ENCODE results near the gene ITPRID2.

The ITPRID2 gene

DNA sequence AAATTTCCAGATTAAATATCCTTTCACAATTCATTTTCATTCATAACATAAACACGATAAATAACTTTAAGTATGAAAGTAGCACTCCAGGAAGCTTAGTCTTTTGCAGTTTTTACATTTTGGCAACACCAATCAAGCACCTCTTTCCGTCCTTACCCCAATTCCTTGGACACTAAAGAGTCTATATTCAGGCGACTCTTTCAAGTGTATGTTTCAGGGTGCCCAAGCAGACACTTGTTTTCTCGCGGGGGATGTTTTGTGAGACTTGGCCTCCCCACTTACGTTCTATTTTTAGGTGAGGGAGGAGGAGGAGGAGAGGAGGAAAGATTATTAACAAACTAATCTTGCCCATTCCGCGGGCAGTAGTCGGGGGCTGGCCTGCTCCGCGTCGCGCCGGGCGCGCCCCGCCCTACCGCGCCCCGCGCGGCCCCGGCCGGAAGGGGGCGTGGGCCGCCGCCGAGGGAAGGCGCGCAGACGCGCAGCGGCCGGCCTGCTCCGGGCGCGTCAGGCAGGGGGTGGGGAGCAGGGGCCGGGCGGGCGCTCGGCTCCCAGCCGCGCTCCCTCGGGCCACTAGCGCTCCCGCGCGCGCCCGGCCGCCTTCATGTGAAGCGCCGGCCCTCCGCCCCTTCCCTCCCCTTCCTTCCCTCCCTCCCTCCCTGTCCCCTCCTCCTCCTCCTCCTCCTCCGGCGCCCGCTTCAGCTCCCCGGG is at the start of gene ITPRID2:
TSS of gene ITPRID2 (plus strand) at position 473 of the 708 bp plus-strand sequence. CDS start 337 bp downstream, outside the sequence.
- peak; percentile 93 for ATAC-seq

DNA sequence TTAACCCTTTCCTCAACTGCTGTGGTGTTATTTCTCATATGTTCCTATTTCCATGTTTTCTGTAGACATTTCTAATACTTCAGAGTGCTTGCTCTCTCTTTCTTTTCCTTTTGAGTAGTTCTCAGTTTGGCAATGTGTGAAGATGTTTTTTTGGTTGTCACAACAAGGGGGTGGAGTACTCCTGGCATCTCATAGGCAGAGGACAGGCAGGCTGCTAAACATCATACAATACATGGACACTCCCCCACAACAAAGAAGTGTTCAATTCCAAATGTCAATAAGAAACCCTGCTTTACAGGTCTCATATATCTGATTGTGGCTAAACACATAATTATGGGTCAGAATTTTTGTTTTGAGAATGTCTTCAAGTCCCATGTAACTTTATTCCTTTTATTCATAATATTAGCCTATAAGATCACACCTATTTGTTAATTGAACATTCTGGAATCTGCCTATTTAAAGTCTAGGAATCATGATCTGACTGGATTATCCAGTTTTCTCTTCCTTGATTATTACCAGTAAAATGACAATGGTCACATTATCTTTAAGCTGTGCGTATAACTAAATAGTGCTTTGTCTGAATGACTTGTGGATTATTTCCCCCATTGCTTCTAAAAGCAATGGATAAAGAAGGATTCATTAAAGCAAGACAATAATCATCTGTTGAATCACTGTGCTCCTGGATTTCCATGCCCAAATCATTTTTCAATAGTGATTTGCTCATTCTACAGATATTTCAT is 46.8 kb upstream of the ITPRID2 start:
- ATAC-seq = no peak

DNA sequence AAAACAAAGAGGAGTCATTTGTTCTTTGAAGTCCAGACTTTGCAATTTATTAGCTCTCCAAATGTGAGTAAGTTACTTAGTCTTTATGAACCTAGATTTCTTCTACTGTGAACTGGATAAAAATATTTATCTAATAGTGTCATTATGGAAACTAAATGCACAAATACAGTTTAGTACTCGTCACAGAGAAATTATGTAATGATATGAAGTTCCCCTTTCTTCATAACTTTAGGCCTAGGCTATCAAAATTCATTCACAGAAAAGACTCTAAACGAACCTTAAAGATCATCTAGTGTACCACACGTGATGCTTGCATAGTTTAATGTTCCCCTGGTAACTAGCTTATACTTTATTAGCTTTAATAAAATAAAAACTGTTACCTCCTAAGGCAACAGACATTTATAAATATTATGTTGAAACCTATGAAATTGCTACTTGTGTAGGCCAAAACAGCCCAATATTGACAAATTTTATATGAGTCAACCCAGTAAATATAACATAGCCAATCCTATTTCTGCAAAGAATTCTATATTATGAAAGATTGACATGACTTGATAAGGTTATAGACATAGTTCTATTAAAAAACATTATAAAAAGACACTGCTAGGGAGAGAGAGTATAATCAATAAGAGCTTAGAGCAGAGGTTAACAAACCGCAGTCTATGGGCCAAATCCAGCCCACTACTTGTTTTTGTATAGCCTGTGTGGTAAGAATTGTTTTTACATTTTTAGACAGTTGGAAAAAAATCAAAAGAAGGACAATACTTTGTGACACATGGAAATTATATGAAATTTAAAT is 44.9 kb upstream of the ITPRID2 start:
- ATAC-seq = no peak

DNA sequence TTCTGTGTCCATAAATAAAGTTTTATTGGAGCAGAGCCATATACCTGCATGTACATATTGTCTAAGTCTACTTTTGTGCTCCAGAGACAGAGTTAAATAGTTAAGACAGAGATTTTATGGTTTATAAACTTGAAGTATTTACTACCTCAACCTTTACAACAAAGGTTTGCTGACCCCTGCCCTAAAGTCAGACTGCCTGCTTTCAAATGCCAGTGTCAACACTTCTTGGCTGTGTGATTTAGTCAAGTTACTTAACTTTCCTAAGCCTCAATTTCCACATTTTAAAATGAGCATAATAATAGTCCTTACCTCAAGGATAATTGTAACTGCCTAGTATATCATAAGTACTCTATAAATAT is 44.4 kb upstream of the ITPRID2 start:
- ATAC-seq = no peak

DNA sequence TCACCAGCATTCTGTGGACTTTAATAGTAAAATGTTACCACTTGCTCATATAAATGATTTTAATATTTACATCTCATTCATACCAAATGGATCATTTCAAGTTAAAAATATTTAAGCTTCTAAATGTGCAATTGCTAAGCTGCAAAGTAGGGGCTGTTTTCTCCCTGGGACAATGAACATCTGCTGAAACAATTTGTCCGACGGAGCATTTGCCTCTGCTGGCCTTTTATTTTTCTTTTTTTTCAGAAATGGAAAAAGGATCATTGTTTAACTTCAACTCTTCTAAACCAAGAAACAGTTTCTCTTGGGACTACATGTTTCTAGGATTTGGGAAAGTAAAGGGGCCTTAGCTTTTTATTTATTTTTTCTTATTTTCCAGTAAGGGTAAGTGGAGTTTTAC is 43.8 kb upstream of the ITPRID2 start:
- ATAC-seq = no peak

DNA sequence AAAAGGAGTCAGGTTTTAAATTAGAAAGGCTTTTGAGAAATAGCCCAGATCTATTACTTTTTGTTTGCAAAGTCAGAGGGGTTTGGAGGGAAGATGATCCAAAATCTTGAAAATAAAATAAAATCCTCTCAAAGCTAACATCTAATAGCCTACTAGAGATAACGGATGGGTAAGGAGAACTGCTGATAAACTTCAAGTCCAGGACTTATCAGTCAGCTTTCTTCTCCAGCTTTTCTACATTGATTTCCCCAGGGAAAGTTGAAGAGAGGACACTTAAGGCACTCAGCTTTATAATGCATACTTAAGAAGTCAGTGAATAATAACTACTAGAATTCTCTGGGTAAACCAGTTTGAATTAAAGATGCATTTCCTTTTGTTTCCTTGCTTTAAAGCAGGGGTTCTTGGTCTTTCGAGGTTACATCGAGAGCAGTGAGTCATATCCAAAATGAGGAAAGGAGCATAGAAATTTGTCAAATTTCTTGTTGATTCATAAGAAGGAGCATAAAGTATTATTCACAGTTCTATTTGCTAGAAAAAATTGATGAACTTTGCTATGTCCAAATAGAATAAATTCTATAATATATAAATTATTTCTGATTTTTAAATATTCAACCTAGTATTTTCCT is 43.2 kb upstream of the ITPRID2 start:
- no peak for ATAC-seq

DNA sequence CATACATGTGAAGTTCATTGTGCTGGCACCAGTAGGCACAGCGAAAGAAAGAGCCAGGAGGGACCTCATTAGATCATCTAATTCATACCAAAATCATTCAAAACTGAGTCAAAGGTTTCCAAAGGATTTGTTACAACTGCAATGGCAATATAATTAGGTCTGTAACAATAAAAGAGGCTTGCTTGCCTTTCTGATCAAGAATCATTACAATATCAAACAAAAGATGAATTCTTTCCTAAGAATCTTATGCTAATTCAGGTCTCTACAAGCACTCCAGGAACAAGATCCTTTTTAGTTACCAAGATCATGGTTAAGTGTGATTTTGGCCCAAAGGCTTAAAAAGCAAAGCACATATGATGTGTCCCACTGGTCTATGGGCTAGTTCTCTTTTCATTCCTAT is 41.9 kb upstream of the ITPRID2 start:
- ATAC-seq = no peak

DNA sequence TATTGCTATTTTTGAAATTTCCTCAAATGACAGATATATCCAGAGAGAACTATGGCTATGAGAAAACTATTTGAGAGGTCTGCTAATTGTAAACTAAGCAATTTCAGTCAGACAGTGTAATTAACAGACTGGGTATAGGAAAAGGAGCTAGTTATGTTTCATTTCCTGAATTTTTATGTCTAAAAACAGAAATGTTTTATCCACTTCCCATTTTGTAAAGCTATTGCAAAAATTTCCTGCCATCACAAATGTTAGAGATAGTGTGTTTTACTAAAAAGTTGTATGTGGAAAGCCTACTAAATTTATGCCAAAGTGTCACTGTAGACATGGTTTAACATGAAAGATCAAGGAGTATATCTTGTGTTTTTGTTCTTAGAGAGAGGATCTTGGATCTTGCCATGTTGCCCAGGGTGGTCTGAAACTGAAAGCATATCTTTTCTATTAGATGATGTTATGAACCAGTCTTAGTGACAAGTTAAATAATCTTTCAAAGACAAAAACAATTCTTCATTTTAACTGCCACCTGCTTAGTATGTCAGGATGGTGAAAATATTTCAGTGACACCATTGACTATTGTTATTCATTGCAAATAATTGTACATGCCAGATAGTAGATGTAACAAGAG is 40.5 kb upstream of the ITPRID2 start:
- no peak for ATAC-seq

DNA sequence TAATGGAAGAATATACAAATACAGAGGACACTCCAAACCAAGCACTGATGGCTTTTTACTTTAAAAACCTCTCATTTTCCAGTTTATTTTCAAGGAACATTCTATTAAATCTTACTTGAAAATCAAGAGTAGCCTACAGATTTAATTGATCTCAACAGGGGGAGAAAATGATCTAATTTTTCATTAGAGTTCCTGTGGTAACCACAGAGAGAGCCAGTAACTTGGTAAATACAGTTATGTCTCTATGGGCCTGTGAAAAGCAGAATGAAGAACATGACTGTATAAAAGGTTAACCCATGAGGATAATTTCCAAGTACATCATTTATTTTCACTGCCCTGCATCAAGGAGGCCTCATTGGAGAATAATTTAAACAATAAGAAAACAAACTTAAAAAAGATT is 39.8 kb upstream of the ITPRID2 start:
- no peak for ATAC-seq

DNA sequence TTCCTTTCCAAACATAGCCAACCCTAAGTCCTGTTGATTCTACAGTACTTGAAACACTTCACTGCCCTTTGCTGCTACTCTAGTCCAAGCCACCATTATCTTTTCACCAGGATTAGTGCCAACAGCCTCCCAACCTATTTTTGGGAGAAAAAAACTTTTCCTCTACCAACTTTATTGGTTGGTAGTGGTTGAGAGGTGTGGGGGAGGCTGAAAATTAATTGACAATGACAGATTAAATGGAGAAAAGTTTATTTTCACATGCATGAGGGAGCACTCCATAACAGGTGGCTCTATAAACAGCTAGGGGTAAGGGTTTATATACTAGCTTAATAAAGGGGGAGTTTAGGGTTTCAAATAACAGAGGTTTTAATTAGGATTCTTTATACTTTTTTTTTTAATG is 37.8 kb upstream of the ITPRID2 start:
- ATAC-seq = no peak

DNA sequence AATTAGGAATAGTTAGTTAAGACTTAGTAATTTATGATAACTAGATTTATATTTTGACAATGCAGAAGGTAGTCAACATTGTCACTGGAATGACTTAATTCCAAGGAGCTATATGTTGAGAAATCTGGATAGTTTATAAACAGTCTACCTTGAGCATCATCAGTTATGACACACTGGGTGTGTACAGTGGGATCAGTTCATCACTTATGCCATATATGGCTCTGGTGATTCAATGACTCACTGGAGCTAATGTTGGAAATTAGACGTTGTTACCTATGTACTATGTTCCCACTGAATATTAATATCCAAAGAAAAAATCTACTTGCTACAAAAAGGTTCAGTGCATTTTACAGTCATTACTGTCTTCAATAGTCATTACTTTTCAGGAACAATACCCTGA is 34.0 kb upstream of the ITPRID2 start:
- no peak for ATAC-seq

DNA sequence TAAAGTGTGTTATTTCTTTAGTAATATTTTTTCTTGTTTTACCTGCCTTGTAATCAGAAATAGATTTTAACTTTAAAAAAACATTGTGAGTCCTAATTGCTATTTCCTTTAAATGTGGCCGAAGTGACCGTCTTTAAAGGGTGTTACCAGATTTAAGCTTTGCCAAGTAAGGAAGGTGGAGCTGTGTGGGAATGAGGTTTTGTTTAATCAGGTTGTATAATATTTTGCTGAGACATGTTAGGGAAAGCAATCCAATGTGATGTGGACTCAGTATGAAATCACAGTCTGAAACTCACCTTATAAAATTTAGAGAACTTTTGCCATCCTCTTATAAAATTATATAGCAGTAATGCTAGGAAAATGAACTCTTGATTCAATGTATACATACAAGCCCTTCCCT is 32.9 kb upstream of the ITPRID2 start:
- no peak for ATAC-seq

DNA sequence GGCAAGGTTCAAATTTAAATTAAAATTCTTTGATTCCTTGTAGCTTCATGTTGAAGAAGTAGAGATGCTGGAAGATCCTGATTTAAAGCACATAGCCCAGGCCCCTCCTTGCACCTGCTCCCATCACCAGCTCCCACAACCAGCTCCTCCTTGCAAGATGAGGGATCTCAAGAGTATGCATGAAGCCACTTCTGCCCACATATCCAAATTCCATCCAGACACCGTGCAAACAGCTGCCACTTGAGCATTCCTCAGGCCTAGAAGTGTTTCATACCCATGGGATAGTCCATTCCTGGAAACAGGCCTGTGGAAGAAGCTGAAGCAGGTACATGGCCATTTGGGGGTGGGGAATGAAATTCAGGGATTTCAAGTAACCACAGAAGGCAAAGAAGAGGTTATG is 32.4 kb upstream of the ITPRID2 start:
- no peak for ATAC-seq

DNA sequence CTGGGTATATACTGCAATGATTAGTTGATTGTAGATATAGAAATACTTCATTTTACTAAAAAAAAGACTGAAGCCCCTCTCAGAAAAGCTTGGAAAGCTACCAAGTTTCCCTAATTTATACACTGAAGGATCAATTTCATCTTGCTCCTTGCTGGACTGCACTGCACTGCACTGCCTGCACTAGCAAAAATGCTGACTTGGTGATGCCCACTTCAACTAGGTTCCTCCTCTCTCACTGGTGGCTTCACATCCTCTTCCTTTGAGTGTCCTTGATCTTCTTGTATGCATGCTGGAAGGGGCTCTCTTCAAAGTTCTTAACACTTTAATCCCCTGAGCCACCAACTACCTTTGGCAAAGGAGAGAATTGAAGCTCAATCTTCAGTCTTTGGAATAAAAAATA is 31.7 kb upstream of the ITPRID2 start:
- ATAC-seq = no peak

DNA sequence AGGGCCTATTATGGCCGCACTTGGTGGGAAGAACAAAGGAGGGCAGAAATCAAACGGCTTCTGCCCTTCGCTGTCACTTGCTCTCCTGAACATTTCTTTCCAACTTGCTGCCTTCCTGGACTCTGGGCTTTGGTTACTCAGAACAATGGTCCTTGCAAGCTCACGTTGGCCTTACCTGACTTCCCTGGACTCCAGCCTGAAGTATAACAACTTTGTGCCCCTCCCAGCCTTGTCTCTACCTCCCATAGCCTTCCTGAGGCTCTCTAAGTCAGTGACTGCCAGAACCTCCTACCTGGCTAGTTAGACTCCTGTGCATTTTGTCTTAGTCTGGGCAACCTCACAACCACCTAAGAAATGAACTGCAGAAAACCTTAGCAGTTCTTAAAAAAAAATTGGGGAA is 30.2 kb upstream of the ITPRID2 start:
- ATAC-seq = no peak

DNA sequence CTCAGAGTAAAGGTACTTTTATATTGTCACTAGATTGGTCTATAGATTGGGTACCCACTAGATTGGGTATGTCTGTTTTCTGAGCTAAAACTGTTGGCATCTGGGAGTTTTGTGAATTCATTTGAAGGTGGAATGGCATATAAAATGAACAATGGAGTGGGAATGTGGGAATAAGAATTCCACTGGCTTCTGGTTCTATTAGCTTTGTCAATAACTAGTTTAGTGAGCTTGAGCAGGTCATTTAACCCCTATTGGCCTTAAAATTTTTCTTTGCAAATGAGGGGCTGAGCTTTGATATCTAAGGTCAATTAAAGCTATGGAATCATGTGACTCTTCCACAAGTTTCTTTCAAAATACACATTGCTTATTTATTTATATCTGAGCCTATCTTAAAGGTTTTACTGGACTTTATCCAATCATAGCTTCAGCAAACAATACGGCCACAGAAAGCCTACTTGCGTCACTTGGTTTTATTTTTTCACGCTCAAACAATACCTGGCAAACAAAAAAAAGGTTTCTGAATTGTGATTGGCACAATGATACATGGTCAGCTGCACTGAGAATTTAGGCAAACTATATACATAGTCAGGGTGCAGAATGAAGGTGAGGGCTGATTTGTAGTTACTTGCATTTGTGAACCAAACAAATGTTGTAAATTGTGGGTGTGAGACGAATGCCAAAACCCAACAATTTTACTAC is 28.8 kb upstream of the ITPRID2 start:
- no peak for ATAC-seq

DNA sequence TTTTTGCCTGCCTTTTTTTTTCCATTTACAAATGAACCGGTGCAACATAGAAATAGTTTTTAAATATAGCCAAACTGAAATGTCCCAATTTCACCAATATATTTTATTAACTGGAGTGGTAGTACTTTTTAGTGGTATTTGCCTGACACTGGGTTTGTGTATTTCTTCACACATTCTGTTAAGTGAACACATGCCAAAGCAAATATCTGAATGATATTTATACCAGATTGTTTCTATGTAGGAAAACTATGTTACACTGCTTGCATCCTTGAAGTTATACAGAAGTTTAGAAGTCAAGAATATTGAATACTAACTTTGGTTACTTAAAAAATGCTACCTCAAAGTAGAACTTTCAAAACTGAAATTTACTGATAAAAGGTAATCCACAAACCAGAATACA is 19.4 kb upstream of the ITPRID2 start:
- no peak for ATAC-seq

DNA sequence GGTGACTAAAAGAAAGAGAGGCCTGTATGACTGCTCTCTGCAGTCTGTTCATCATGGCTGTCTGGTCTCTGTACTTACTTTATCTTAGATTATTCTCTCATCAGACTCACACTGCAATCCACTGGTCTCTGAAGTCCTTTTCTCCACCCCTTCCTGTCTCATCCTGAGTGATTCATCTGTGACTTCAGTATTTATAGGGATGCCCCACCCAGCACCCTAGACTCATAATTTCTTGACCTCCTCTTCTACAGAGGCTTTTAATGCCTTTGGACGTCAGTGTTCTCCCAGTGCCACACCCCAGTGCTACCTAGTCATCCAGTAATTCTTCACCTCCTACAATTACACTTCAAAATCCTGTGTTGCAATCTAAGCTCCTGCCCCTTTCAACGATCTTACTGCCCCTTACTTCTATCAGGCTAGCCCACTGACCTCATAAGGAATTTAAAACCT is 14.9 kb upstream of the ITPRID2 start:
- no peak for ATAC-seq

DNA sequence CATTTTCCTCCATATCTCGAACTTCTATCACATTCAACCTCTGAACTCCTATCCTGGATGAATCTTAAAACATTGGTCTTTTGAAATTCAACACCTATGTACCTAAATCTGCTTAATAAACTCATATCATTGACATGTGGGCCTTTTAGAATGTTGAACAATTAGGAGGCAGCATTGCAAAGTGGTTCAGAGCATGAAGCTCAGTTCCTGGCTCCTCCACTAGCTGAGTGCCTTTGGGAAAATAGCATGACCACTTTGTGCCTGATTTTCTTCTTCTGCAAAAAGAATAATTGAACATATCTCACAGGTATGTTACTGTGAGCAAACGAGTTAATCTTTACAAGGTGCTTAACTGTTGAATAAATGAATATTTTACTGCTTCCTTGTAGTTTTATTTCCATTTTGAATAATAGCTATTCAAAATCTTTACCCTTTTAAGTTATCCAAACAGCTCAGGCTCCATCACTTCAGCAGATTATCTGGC is 14.3 kb upstream of the ITPRID2 start:
- no peak for ATAC-seq

DNA sequence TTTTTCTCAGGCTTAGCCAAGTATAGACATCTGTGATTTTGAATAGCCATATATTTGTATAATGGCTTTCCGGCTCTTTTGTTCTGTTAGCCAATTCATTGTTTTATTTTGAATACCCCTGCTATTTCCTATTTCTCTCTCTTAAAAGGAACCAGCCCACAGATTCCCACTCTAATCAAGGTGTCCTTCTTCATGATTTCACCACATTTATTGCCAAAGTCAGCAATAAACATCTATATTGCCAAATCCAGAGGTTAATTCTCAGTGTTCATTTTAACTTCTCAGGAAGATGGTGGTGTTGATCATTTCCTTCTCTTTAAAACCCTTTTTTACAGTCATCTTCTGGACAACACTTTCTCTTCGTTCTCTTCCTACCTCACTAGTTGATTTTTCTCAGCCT is 13.1 kb upstream of the ITPRID2 start:
- ATAC-seq = no peak

DNA sequence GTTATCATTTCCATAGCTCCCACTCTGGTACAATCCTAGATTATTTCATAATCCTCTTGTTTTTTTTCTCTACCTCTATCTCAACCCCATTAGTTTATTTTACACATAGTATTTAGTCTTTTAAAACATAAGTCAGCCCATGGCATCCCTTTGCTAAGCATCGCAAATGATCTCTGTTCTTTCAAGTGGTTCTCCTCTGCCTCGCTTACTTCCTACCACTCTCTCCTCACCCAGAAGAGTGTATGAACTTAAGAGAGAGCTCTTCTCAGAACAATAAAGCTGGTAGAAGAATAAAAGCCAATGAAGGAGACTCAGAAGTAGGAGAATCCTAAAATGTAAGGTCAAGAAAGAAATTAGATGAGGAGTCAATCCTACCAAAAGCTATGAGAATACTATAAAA is 12.2 kb upstream of the ITPRID2 start:
- ATAC-seq = no peak

Data from activated CD4-positive, CD25-positive, alpha-beta regulatory T cell treated with anti-CD3 and anti-CD28 coated beads, Interleukin-2, amount 50 U/mL, for 24 hours (primary cell).